Endothelial cell of umbilical vein (primary cell): ENCODE measurements around the gene TYW5. TPM values are rescaled to one million over a fixed set of nuclear protein-coding genes. Genes with fewer than 3 reads are reported as not detected.

ENCODE experiments used
- BruUV-seq: library from RNA; stranded (reverse); fragments of 400-500 nt; replicated peaks from 2 replicates; lab custom pipeline; 2021; lab: Mats Ljungman, UMichigan
- CTCF ChIA-PET: fragments of 300-600, 350-600 bp; sonication (Branson Sonifier 250); formaldehyde crosslinking; loops from one replicate; lab custom pipeline; 2021; ENCODE audit warnings: antibody characterized with exemption, inconsistent platforms; lab: Charles Lee
- POLR2A ChIA-PET: fragments of 300-600, 350-600 bp; sonication (Branson Sonifier 250); formaldehyde crosslinking; loops from one replicate; lab custom pipeline; 2021; ENCODE audit warnings: antibody characterized with exemption, inconsistent platforms; lab: Charles Lee
- DNase-seq: peaks from one replicate; pipeline ENCODE4 v3.0.0-alpha.2; 2011; ENCODE audit warnings: low read depth, low spot score
- FAIRE-seq: peaks from 2 replicates; lab custom pipeline; 2011; peaks lifted over from hg19 to GRCh38; lab: Jason Lieb, UNC
- H2AFZ ChIP-seq: 2 replicates; pipeline ENCODE4 v1.6.0; 2012; ENCODE audit warnings: low read depth, low read length, control low read depth, inconsistent platforms
- H3K27ac ChIP-seq: 2 replicates; pipeline ENCODE4 v1.5.1; 2011; ENCODE audit warnings: low read depth, mild to moderate bottlenecking, control low read depth, low read length, moderate library complexity; ENCODE audit not compliant: insufficient read depth
- H3K27me3 ChIP-seq, 2 experiments: 2 replicates each; pipeline versions ENCODE4 v1.6.0 to v1.6.1; 2011; ENCODE audit warnings: low read length in 2 of 2, mixed read lengths in 1 of 2; ENCODE audit not compliant: control insufficient read depth in 2 of 2, insufficient read depth in 2 of 2
- H3K36me3 ChIP-seq, 2 experiments: 2 replicates in 1 of 2; 3 replicates in 1 of 2; pipeline ENCODE4 v1.5.1; 2011; ENCODE audit warnings: low read length in 2 of 2, mild to moderate bottlenecking in 1 of 2, moderate library complexity in 1 of 2; ENCODE audit not compliant: control insufficient read depth in 2 of 2, insufficient read depth in 2 of 2; ENCODE audit errors: extremely low read depth in 1 of 2
- H3K4me1 ChIP-seq: 3 replicates; pipeline ENCODE4 v1.5.1; 2011; ENCODE audit warnings: mild to moderate bottlenecking, low read length; ENCODE audit not compliant: control insufficient read depth, insufficient read depth; ENCODE audit errors: extremely low read depth
- H3K4me2 ChIP-seq: 2 replicates; pipeline ENCODE4 v1.6.1; 2011; ENCODE audit warnings: low read length, control low read depth, mixed read lengths; ENCODE audit not compliant: insufficient read depth
- H3K4me3 ChIP-seq, 3 experiments: fragments of 200-600 bp in 1 of 3; sonication (generic), shearing (Covaris generic) in 1 of 3; replicated peaks in 1 of 3; 2 replicates each; pipeline ENCODE4 v1.5.1; 2011 to 2016; ENCODE audit warnings: control low read depth in 3 of 3, low read length in 3 of 3, mild to moderate bottlenecking in 2 of 3, inconsistent platforms in 1 of 3, low read depth in 1 of 3, moderate library complexity in 1 of 3; ENCODE audit not compliant: insufficient read depth in 1 of 3
- H3K79me2 ChIP-seq: 2 replicates; pipeline ENCODE4 v1.6.0; 2012; ENCODE audit warnings: low read length, inconsistent platforms; ENCODE audit not compliant: control insufficient read depth, insufficient read depth
- H3K9ac ChIP-seq: replicated peaks from 2 replicates; pipeline ENCODE3; 2011; ENCODE audit warnings: low read length, control low read depth; ENCODE audit not compliant: insufficient read depth; ENCODE audit errors: extremely low read depth
- H3K9me1 ChIP-seq: replicated peaks from 3 replicates; pipeline ENCODE4 v1.6.0; 2011; ENCODE audit warnings: mild to moderate bottlenecking, low read length; ENCODE audit not compliant: control insufficient read depth, insufficient read depth; ENCODE audit errors: extremely low read depth
- H3K9me3 ChIP-seq: replicated peaks from 2 replicates; pipeline ENCODE4 v1.5.1; 2012; ENCODE audit warnings: low read length, inconsistent platforms; ENCODE audit not compliant: control insufficient read depth, insufficient read depth
- H4K20me1 ChIP-seq: replicated peaks from 2 replicates; pipeline ENCODE3; 2011; ENCODE audit warnings: mild to moderate bottlenecking, low read length; ENCODE audit not compliant: control insufficient read depth, insufficient read depth; ENCODE audit errors: extremely low read depth
- CTCF ChIP-seq, 2 donors: IDR thresholded peaks; 1 replicate in 1 of 2; 2 replicates in 1 of 2; pipeline ENCODE4 v1.5.1; 2011; ENCODE audit warnings: low read length in 2 of 2, mild to moderate bottlenecking in 2 of 2, moderate library complexity in 2 of 2, control low read depth in 1 of 2, inconsistent platforms in 1 of 2, low read depth in 1 of 2; ENCODE audit not compliant: insufficient read depth in 1 of 2; ENCODE audit errors: extremely low read depth in 1 of 2
- EZH2 ChIP-seq: IDR thresholded peaks from 2 replicates; pipeline ENCODE4 v1.6.1; 2012; ENCODE audit warnings: borderline replicate concordance, low read depth, mild to moderate bottlenecking, moderate library complexity, low read length, inconsistent platforms; ENCODE audit not compliant: severe bottlenecking
- FOS ChIP-seq: IDR thresholded peaks from 2 replicates; pipeline ENCODE4 v1.6.1; 2011; ENCODE audit warnings: mild to moderate bottlenecking, low read length, moderate library complexity, borderline replicate concordance; ENCODE audit not compliant: insufficient read depth
- GATA2 ChIP-seq: IDR thresholded peaks from 2 replicates; pipeline ENCODE4 v1.7.0; 2011; ENCODE audit warnings: low read depth, mild to moderate bottlenecking, moderate library complexity, mixed read lengths, low read length; ENCODE audit not compliant: insufficient read length, insufficient read depth
- JUN ChIP-seq: IDR thresholded peaks from 2 replicates; pipeline ENCODE4 v1.6.1; 2011; ENCODE audit warnings: borderline replicate concordance, low read depth; ENCODE audit not compliant: insufficient read length, insufficient read depth
- MYC ChIP-seq: IDR thresholded peaks from one replicate; pipeline ENCODE4 v1.6.1; 2011; ENCODE audit warnings: mild to moderate bottlenecking, low read depth, low read length
- POLR2A ChIP-seq: IDR thresholded peaks from 2 replicates; pipeline ENCODE4 v1.6.1; 2012; ENCODE audit warnings: low read depth, mild to moderate bottlenecking, control low read depth, low read length
- POLR2AphosphoS5 ChIP-seq: IDR thresholded peaks from 2 replicates; pipeline ENCODE4 v1.6.1; 2012; ENCODE audit warnings: low read depth, mild to moderate bottlenecking, control low read depth, low read length, moderate library complexity; ENCODE audit not compliant: insufficient read depth
- dilution Hi-C: fragments of 300-500 bp; cut with MboI; formaldehyde crosslinking; loops from one replicate; pipeline ENCODE4 v1.15.0; 2019; ENCODE audit warnings: low sequenced_read_pairs; ENCODE audit not compliant: extremely low pct_ligation_motif_present
- intact Hi-C: fragments of 100-400 bp; cut with micrococcal nuclease; formaldehyde crosslinking; loops from one replicate; pipeline ENCODE4 v1.10.0; 2022
- polyA plus RNA-seq, 4 experiments: library from polyadenylated mRNA; depleted of rRNA in 3 of 4; stranded (reverse) in 3 of 4; unstranded in 1 of 4; fragments of >200 nt; gene quantifications; 2 replicates each; pipeline versions ENCODE4 v1.2.1 to v1.2.3, GENCODE V29; 2011 to 2012; ENCODE audit warnings: missing spikeins in 1 of 4
- total RNA-seq: library from RNA; stranded (reverse); gene quantifications from 2 replicates; pipeline ENCODE4 v1.2.3, GENCODE V29; 2021
- TF ChIP-seq, protein P1 (sequence below): IDR thresholded peaks from 2 replicates; pipeline ENCODE4 v1.6.1; 2011; ENCODE audit not compliant: insufficient read depth, insufficient read length

Gene TYW5
- total and polyA plus RNA-seq, 2 donors (not counting 3 experiments of a cell fraction or from before 2014, with no cell fraction given), result 2.6 to 8.9 TPM

GRCh38 chr2:199997296-199997695, 42.0 kb upstream of the TYW5 start:
- ChIA-PET POLR2A (no interaction called here), CTCF (no interaction called here)
- Histone ChIP-seq H3K4me2 (no peak overlapping the region), H3K4me3 (no peak overlapping the region), H3K9me1 (no peaks in the 10 kb centered on the region), H2AFZ (no peak overlapping the region), H3K27ac (no peak overlapping the region), H3K9ac (no peak overlapping the region), H3K4me1 (no peaks in the 10 kb centered on the region), H3K27me3 (peaks cover 7 to 12% of the 10 kb centered on the region in 2 experiments), H3K36me3 (no peaks in the 10 kb centered on the region), H3K9me3 (no peaks in the 10 kb centered on the region), H4K20me1 (no peaks in the 10 kb centered on the region), H3K79me2 (no peaks in the 10 kb centered on the region)
- TF ChIP-seq, protein P1, sequence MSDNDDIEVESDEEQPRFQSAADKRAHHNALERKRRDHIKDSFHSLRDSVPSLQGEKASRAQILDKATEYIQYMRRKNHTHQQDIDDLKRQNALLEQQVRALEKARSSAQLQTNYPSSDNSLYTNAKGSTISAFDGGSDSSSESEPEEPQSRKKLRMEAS, result no peak
- TF ChIP-seq JUN (no peak), POLR2AphosphoS5 (no peak), MYC (no peak)
- dilution Hi-C loops, result no loop called here
- FAIRE-seq (no peak), DNase-seq (no peak)
- no TSS peak for BruUV-seq
- intact Hi-C loops, result no loop called here

DNA sequence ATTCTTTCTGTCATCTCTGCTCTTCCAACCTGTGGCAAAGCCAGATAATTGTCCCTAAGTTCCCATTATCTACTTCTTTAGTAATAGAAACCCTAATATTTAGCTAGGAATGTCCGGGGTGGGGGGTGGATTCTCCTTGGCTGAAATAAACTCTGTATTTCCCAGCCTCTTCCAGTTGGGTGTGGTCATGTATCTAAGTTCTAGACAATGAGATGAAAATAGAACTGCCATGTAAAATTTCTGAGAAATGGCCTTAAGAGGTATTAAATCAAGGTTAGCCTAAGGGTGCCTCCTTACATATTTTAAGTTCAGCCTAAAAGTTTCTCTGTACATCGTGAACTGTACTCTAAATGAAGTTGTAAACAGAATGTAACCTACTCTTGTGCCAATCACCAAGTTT, 39.6 kb upstream of the TYW5 start:
- Histone ChIP-seq H3K4me2 (no peak overlapping the region), H3K27me3 (peaks cover 7 to 14% of the 10 kb centered on the region in 2 experiments), H3K27ac (no peak overlapping the region), H3K9me3 (no peaks in the 10 kb centered on the region), H4K20me1 (no peaks in the 10 kb centered on the region), H3K4me1 (no peaks in the 10 kb centered on the region), H3K79me2 (no peaks in the 10 kb centered on the region), H3K4me3 (no peak overlapping the region), H3K36me3 (no peaks in the 10 kb centered on the region), H3K9me1 (no peaks in the 10 kb centered on the region), H2AFZ (no peak overlapping the region), H3K9ac (no peak overlapping the region)
- DNase-seq (no peak), FAIRE-seq (no peak)
- intact Hi-C loops (no loop called here), dilution Hi-C loops (no loop called here)
- CTCF ChIA-PET, result no interaction called here
- POLR2A ChIA-PET, result no interaction called here
- BruUV-seq, result no TSS peak
- TF ChIP-seq CTCF (IDR thresholded peaks at IDR 0.05; ENCODE audit: extremely low read depth in 1 of 2, insufficient read depth in 1 of 2, low read depth in 1 of 2, low read length in 2 of 2) (no peak), MYC (no peak), JUN (no peak), GATA2 (no peak), POLR2A (no peak), FOS (no peak), POLR2AphosphoS5 (no peak), EZH2 (no peak)
- TF ChIP-seq, protein P1, result no peak
